ENCODE results near the gene PATL1. TPM values are rescaled to one million over a fixed set of nuclear protein-coding genes. Genes with fewer than 3 reads are reported as not detected.

Gene PATL1
- total and polyA plus RNA-seq, 2 of the 8 experiments (the other 6 are each of a cell fraction or from before 2014, with no cell fraction given), result 30.4 to 33.4 TPM

DNA sequence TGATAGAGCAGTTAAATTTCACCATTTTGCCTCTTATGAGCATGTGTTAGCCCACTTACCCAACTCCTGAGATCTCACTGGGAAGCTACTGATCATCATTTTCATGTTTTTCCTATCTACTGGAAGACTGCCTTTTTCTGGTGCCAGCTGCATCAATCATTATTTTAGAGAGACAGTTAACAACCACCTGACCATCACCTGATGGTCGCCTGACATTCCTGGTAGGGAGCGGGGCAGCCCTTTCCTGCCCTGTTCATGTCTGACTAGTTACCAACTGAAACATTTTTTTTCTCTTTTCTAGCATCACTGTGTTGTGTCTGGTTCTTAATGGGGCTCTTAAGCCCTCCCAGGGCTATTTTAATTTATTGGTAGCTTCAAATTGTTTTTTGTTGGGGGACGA, 20.2 kb upstream of the PATL1 start:
- Histone ChIP-seq H2BK5ac (ENCODE audit: low read depth, low read length) (no peak overlapping the region), H3K27me3 (replicated peaks in 1 of 4; ENCODE audit: control insufficient read depth in 3 of 4, extremely low read depth in 1 of 4, insufficient read depth in 3 of 4, low read length in 3 of 4) (no peaks in the 10 kb centered on the region), H3K79me1 (ENCODE audit: low read depth, low read length) (no peaks in the 10 kb centered on the region), H2AK5ac (ENCODE audit: low read depth, low read length) (no peak overlapping the region), H3K23ac (ENCODE audit: insufficient read length) (no peak overlapping the region), H2BK20ac (ENCODE audit: low read length) (no peak overlapping the region), H2BK120ac (replicated peaks; ENCODE audit: low read depth, low read length) (no peak overlapping the region), H3K9me3 (ENCODE audit: insufficient read depth in 2 of 2, low read depth in 1 of 2, low read length in 1 of 2) (no peaks in the 10 kb centered on the region), H4K5ac (ENCODE audit: insufficient read length, low read depth, low read length) (no peak overlapping the region), H3K18ac (ENCODE audit: extremely low read depth, low read length) (no peak overlapping the region), H2AFZ (ENCODE audit: low read length) (no peak overlapping the region), H3K56ac (replicated peaks; ENCODE audit: insufficient read length, low read depth, low read length) (no peak overlapping the region), H3K79me2 (ENCODE audit: control insufficient read depth in 1 of 2, insufficient read depth in 2 of 2, low read length in 2 of 2) (no peaks in the 10 kb centered on the region), H3K4me1 (replicated peaks in 1 of 4; ENCODE audit: control insufficient read depth in 3 of 4, insufficient read depth in 4 of 4, low read length in 3 of 4) (no peaks in the 10 kb centered on the region), H3K36me3 (ENCODE audit: control insufficient read depth in 2 of 4, insufficient read depth in 4 of 4, low read length in 3 of 4) (no peaks in the 10 kb centered on the region), H2BK12ac (ENCODE audit: low read depth, low read length) (no peak overlapping the region), H3K9ac (replicated peaks in 1 of 4; ENCODE audit: extremely low read depth in 1 of 4, low read depth in 3 of 4, low read length in 3 of 4) (no peak overlapping the region), H3K14ac (ENCODE audit: insufficient read length) (no peak overlapping the region), H2BK15ac (ENCODE audit: low read length) (no peak overlapping the region), H3K4me3 (ENCODE audit: extremely low read depth in 1 of 4, insufficient read depth in 2 of 4, low read depth in 3 of 4, low read length in 4 of 4) (no peak overlapping the region), H3K27ac (ENCODE audit: low read depth, low read length) (no peak overlapping the region), H3K4me2 (ENCODE audit: insufficient read depth in 1 of 2, low read depth in 2 of 2, low read length in 2 of 2) (no peak overlapping the region), H4K8ac (ENCODE audit: extremely low read depth, insufficient read depth, low read length) (no peak overlapping the region), H4K20me1 (replicated peaks in 1 of 2; ENCODE audit: control insufficient read depth in 1 of 2, insufficient read depth in 2 of 2, low read length in 2 of 2) (no peaks in the 10 kb centered on the region), H3K4ac (replicated peaks; ENCODE audit: insufficient read length, low read depth, low read length) (no peak overlapping the region), H3K23me2 (ENCODE audit: low read depth, low read length) (no peaks in the 10 kb centered on the region; the same call in 1 of the 2 replicates), H4K91ac (replicated peaks; ENCODE audit: insufficient read length, low read length) (no peak overlapping the region)
- WGBS, 2 experiments (ENCODE audit: extremely low coverage in 1 of 2, insufficient coverage in 1 of 2, insufficient read length in 1 of 2, insufficient replicate concordance in 2 of 2, low coverage in 1 of 2, low lambda C conversion rate in 2 of 2, missing lambda C conversion rate in 1 of 2), result 82% methylated on average over 3 of the region's 3 CpGs; no CpG with 5 or more reads in 1 of the 2 experiments
- no peak for TF ChIP-seq NANOG (IDR thresholded peaks at IDR 0.05; ENCODE audit: insufficient read depth, low read depth, low read length, poor library complexity, severe bottlenecking)
- TF ChIP-seq BACH1 (IDR thresholded peaks at IDR 0.05; ENCODE audit: low read length), result no peak
- TF ChIP-seq TBP (IDR thresholded peaks at IDR 0.05; ENCODE audit: low read depth, low read length), result no peak
- ChIA-PET POLR2A (ENCODE audit: partially characterized antibody) (no interaction called here), CTCF (ENCODE audit: partially characterized antibody) (interaction anchor here (1.3 to 2.8 kb wide), 2 partner anchors 9 to 40 kb away, joined by 3 to 9 read pairs; no protein-coding TSS in a partner anchor)
- FAIRE-seq, result no peak
- DNase-seq (ENCODE audit: low read depth in 1 of 2, low spot score in 2 of 2), result no peak

All from H1 (cell line).